ENCODE measurements around the gene C2orf81. TPM values are rescaled to one million over a fixed set of nuclear protein-coding genes. Genes with fewer than 3 reads are reported as not detected.

The C2orf81 gene
- total RNA-seq, 4 donors from 2014 or later, result 0.22 to 0.76 (median 0.59) TPM

DNA sequence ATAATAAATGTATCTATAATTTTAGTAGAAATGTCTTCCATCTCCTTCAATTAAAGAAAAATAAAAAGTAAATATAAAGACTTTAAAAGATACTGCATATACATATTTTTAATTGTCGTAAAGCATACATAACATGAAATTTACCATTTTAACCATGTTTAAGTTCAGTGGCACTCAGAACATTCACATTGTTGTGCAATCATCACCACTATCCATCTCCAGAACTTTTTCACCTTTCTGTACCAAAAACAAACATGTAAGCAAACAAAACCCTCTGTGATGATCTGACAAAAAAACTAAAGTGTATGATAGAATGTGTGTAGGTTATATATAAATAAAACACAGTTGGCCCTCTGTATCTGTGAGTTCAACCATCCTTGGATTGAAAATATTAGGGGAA is 27.9 kb downstream of the C2orf81 start:
- Histone ChIP-seq H3K36me3 (no peaks in the 10 kb centered on the region), H3K27ac (no peak overlapping the region), H3K4me3 (no peak overlapping the region), H3K9me3 (no peaks in the 10 kb centered on the region), H3K4me1 (peaks cover 0 to 34% (median 20%) of the 10 kb centered on the region in 3 donors), H3K27me3 (no peaks in the 10 kb centered on the region)
- no peak for TF ChIP-seq POLR2A (IDR thresholded peaks at IDR 0.05)
- TF ChIP-seq, protein P1, sequence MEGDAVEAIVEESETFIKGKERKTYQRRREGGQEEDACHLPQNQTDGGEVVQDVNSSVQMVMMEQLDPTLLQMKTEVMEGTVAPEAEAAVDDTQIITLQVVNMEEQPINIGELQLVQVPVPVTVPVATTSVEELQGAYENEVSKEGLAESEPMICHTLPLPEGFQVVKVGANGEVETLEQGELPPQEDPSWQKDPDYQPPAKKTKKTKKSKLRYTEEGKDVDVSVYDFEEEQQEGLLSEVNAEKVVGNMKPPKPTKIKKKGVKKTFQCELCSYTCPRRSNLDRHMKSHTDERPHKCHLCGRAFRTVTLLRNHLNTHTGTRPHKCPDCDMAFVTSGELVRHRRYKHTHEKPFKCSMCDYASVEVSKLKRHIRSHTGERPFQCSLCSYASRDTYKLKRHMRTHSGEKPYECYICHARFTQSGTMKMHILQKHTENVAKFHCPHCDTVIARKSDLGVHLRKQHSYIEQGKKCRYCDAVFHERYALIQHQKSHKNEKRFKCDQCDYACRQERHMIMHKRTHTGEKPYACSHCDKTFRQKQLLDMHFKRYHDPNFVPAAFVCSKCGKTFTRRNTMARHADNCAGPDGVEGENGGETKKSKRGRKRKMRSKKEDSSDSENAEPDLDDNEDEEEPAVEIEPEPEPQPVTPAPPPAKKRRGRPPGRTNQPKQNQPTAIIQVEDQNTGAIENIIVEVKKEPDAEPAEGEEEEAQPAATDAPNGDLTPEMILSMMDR (IDR thresholded peaks at IDR 0.05), result no peak
- WGBS, 2 donors, result 87 to 88% methylated on average over 1 of the region's 1 CpG
- intact Hi-C loops (cut with DNase I), result no loop called here
- no peak for DNase-seq

DNA sequence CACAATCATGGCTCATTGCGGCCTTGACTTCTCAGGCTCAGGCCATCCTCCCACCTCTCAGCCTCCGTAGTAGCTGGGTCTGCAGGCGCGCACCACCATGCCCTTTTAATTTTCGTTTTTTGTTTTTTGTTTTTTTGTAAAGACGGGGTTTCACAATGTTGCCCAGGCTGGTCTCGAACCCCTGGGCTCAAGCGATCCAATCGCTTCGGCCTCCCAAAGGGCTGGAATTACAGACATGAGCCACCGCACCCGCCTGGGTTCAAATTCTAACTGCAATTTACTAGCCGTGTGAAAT is 29.0 kb downstream of the C2orf81 start:
- Histone ChIP-seq H3K36me3 (no peaks in the 10 kb centered on the region), H3K4me3 (peak overlapping the region in 3 of 4 donors; percentile 78 to 98 (median 95))

DNA sequence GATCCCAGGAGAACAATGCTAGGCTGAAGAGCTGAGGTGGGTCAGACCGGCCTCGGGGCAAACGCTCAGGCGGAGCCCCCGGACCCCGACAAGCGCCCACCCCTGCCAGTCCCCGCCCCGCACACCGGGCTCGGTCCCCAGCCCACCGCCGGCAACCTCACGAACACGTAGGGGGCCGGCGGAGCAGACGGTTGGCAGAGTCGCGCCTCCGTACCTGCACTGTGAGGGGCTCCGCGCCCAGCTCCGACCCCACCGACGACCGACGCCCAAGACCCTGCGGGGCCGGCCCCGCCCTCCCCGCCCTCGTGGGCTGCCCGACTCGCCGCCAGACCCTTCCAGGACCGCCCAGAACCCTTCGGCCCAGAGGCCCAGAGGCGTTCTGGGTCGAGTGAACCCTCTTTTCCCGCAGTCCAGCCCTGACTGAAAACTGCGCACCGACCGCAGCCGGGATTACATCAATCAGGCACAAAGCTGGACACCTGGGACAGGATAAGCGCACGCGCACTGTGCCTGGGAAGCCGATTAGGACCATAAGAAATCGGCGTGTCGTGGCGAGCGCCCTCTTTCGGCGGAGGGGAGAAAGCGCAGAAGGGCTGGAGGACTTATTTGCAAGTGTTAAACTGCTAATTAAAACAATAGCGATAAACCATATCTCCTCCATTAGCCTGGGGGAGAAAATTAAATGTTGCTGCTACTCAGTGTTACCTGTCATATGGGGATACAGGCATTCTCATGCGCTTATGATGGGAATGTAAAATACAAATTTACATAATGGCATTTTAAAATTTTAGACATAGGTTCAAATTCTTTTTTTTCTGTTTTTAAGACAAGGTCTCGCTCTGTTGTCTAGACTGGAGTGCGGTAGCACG is 29.6 kb downstream of the C2orf81 start:
- intact Hi-C loops (cut with DNase I), result no loop called here
- DNase-seq, result peak; percentile 63
- Histone ChIP-seq H3K4me1 (peaks cover 0 to 51% (median 27%) of the 10 kb centered on the region in 3 donors), H3K4me3 (peak overlapping the region; percentile 78 to 100 (median 96)), H3K9me3 (no peaks in the 10 kb centered on the region), H3K36me3 (no peaks in the 10 kb centered on the region), H3K27me3 (no peaks in the 10 kb centered on the region), H3K27ac (peak overlapping the region; percentile 94 to 97 (median 95))
- WGBS, 2 donors, result 2% methylated on average over 15 to 17 of the region's 62 CpGs
- TF ChIP-seq, protein P1 (IDR thresholded peaks at IDR 0.05), result peak; percentile 95 to 98 (median 96)
- TF ChIP-seq POLR2A (IDR thresholded peaks at IDR 0.05), result no peak

More for the DNA sequence above, 29.0 kb downstream of the C2orf81 start:
- H3K27me3 ChIP-seq, result no peaks in the 10 kb centered on the region
- no peak overlapping the region for H3K27ac ChIP-seq
- no peak for DNase-seq
- TF ChIP-seq POLR2A (IDR thresholded peaks at IDR 0.05), result no peak
- TF ChIP-seq, protein P1 (IDR thresholded peaks at IDR 0.05), result no peak
- H3K9me3 ChIP-seq, result no peaks in the 10 kb centered on the region
- intact Hi-C loops (cut with DNase I), result no loop called here
- peaks cover 0 to 45% (median 27%) of the 10 kb centered on the region in 3 donors for H3K4me1 ChIP-seq
- WGBS, 2 donors, result 68 to 75% methylated on average over 13 of the region's 13 CpGs

DNA sequence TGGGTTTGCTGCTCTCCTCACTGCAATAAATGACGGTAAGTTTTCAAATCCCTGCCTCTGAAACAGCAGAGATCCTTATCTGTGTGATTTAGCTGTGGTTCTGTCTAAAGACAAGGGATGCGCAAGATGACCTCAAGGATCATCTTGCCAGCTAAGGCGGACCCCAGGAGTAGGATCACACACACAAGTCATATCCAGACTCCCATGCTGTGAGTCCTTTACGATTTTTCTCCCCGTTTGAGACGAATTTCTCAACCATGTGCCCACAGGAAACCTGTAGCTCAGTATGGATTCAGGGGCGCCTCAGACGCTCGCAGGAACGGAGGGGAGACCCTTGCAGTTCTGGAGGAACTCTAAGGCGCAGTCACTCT is 30.2 kb downstream of the C2orf81 start:
- intact Hi-C loops (cut with DNase I), result no loop called here
- no peak for DNase-seq
- Histone ChIP-seq H3K9me3 (no peaks in the 10 kb centered on the region), H3K36me3 (no peaks in the 10 kb centered on the region), H3K4me3 (peak overlapping the region; percentile 78 to 100 (median 96)), H3K4me1 (peaks cover 0 to 52% (median 27%) of the 10 kb centered on the region in 3 donors), H3K27ac (peak overlapping the region; percentile 94 to 97 (median 95)), H3K27me3 (no peaks in the 10 kb centered on the region)
- TF ChIP-seq, protein P1 (IDR thresholded peaks at IDR 0.05), result no peak
- no peak for TF ChIP-seq POLR2A (IDR thresholded peaks at IDR 0.05)
- WGBS, 2 donors, result 0% methylated on average over 3 to 5 of the region's 11 CpGs

DNA sequence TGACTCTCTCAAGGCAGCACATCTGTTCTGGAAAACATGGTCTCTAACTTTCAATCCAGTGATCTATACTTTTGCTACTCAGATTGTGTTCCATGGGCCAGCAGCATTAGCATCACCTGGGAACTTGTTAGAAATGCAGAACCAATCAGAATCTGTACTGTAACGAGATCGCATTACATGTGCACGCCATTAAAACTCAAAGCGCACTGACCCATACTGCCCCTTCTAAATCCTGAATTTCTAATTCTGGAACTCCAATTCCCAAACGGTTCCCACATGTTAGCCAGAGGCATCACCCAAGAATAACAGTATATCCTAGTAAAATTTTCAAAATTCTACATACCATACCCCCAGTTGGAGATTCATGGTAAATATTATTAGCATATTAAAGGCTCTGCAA is 30.8 kb downstream of the C2orf81 start:
- peaks cover 0 to 52% (median 27%) of the 10 kb centered on the region in 3 donors for H3K4me1 ChIP-seq
- 68 to 69% methylated on average over 5 of the region's 5 CpGs for WGBS, 2 donors
- no peaks in the 10 kb centered on the region for H3K9me3 ChIP-seq
- H3K36me3 ChIP-seq, result peaks cover 0 to under 1% (median 0%) of the 10 kb centered on the region in 3 donors
- H3K27me3 ChIP-seq, result no peaks in the 10 kb centered on the region
- no peak for TF ChIP-seq POLR2A (IDR thresholded peaks at IDR 0.05)
- TF ChIP-seq, protein P1 (IDR thresholded peaks at IDR 0.05), result no peak
- H3K4me3 ChIP-seq, result peak overlapping the region; percentile 78 to 100 (median 96)
- intact Hi-C loops (cut with DNase I), result no loop called here
- no peak for DNase-seq
- H3K27ac ChIP-seq, result no peak overlapping the region

Data from esophagus squamous epithelium (tissue), 5 donors.